ENCODE results near the gene NAA50. TPM values are rescaled to one million over a fixed set of nuclear protein-coding genes. Genes with fewer than 3 reads are reported as not detected.

The NAA50 gene
- total and polyA plus RNA-seq, 2 of the 13 experiments (the other 11 are each of a cell fraction or from before 2014, with no cell fraction given): 30.2 to 233 TPM

DNA sequence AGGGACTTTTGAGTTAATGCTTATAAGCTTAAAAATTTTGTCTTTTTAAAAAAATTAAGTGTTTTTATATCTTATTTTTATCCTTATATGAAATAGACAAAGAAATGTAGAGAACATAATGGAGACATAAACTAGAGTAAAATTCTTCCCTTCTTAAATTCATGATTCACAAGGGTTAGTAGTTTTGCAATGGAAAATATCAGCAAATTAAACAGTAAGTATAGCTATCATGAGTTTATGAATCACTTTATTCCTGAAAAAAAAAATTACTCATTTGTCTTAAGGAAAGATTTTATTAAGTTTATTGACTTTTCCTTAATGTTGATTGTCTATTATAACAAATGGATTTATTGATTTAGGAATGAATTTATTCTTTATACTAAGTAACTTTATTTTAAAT lies 5.1 kb upstream of the NAA50 start:
- in situ Hi-C loops (cut with HindIII; ENCODE audit: extremely low pct_ligation_motif_present, low pct_unique_long_range_greater_than_20kb) (no loop called here), intact Hi-C loops (cut with micrococcal nuclease; ENCODE audit: unreplicated experiment) (no loop called here)
- Histone ChIP-seq H4K20me1 (ENCODE audit: insufficient read depth, low read length) (no peaks in the 10 kb centered on the region), H3K27me3 (ENCODE audit: control insufficient read depth in 1 of 2, insufficient read depth in 2 of 2, low read length in 2 of 2) (no peaks in the 10 kb centered on the region; a peak in 1 of 5 replicates), H3K9me3 (ENCODE audit: low read length) (no peaks in the 10 kb centered on the region), H3K9ac (ENCODE audit: insufficient read depth, low read depth, low read length) (no peak overlapping the region), H3K36me3 (replicated peaks in 1 of 2; ENCODE audit: control insufficient read depth in 1 of 2, insufficient read depth in 2 of 2, low read length in 2 of 2) (no peaks in the 10 kb centered on the region), H3K4me3 (replicated peaks in 1 of 3; ENCODE audit: insufficient read depth in 1 of 3, low read depth in 2 of 3, low read length in 3 of 3) (no peak overlapping the region), H2AFZ (ENCODE audit: low read length) (no peak overlapping the region), H3K27ac (ENCODE audit: extremely low read length, insufficient read depth, low read length) (no peak overlapping the region), H3K4me2 (ENCODE audit: low read depth, low read length) (no peak overlapping the region), H3K79me2 (ENCODE audit: insufficient read depth, low read length) (peaks cover 82% of the 10 kb centered on the region), H3K4me1 (ENCODE audit: insufficient read depth, low read length) (peaks cover 24% of the 10 kb centered on the region)
- TF ChIP-seq SUZ12 (IDR thresholded peaks at IDR 0.05; ENCODE audit: low read depth, low read length) (no peak), SOX6 (IDR thresholded peaks at IDR 0.05) (no peak), SOX6 (CRISPR knock-in tag; IDR thresholded peaks at IDR 0.05) (no peak), KDM5A (IDR thresholded peaks at IDR 0.05; ENCODE audit: borderline replicate concordance, low read length) (no peak), TBX2 (CRISPR knock-in tag; IDR thresholded peaks at IDR 0.05; ENCODE audit: borderline replicate concordance) (no peak), ONECUT2 (CRISPR knock-in tag; IDR thresholded peaks at IDR 0.05) (no peak), ARNTL (CRISPR knock-in tag; IDR thresholded peaks at IDR 0.05) (no peak), ZSCAN29 (CRISPR knock-in tag; conservative IDR thresholded peaks at IDR 0.05) (no peak), ZNF558 (CRISPR knock-in tag; IDR thresholded peaks at IDR 0.05; ENCODE audit: borderline replicate concordance) (no peak), U2AF1 (optimal IDR thresholded peaks at IDR 0.05; ENCODE audit: low read depth, low read length) (no peak), RXRA (CRISPR knock-in tag; IDR thresholded peaks at IDR 0.05) (no peak), ZNF670 (CRISPR knock-in tag; IDR thresholded peaks at IDR 0.05; ENCODE audit: borderline replicate concordance) (no peak), TEAD2 (CRISPR knock-in tag; IDR thresholded peaks at IDR 0.05) (no peak), SRY (CRISPR knock-in tag; IDR thresholded peaks at IDR 0.05) (no peak), SYNCRIP (IDR thresholded peaks at IDR 0.05; ENCODE audit: insufficient read depth, low read depth, low read length) (no peak), MTF1 (CRISPR knock-in tag; IDR thresholded peaks at IDR 0.05) (no peak), FOXC1 (CRISPR knock-in tag; IDR thresholded peaks at IDR 0.05; ENCODE audit: borderline replicate concordance) (no peak)
- TF ChIP-seq, protein P1, sequence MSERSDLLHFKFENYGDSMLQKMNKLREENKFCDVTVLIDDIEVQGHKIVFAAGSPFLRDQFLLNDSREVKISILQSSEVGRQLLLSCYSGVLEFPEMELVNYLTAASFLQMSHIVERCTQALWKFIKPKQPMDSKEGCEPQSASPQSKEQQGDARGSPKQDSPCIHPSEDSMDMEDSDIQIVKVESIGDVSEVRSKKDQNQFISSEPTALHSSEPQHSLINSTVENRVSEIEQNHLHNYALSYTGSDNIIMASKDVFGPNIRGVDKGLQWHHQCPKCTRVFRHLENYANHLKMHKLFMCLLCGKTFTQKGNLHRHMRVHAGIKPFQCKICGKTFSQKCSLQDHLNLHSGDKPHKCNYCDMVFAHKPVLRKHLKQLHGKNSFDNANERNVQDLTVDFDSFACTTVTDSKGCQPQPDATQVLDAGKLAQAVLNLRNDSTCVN (CRISPR knock-in tag; IDR thresholded peaks at IDR 0.05; ENCODE audit: borderline replicate concordance): no peak
- TF ChIP-seq, protein P2, sequence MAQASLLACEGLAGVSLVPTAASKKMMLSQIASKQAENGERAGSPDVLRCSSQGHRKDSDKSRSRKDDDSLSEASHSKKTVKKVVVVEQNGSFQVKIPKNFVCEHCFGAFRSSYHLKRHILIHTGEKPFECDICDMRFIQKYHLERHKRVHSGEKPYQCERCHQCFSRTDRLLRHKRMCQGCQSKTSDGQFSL (CRISPR knock-in tag; IDR thresholded peaks at IDR 0.05): no peak
- DNase-seq (ENCODE audit: low spot score): no peak
- BruUV-seq (replicated peaks): no TSS peak
- no peak for ATAC-seq
- ChIA-PET POLR2A (no interaction called here), CTCF (ENCODE audit: low intra/inter-chr PET ratio, low total read pairs) (no interaction called here)
- FAIRE-seq: no peak

Data from HepG2 (cell line).